ENCODE data around the gene STIM2.

- no peak for TF ChIP-seq CTCF (IDR thresholded peaks at IDR 0.05)
- no peak for TF ChIP-seq POLR2AphosphoS5 (IDR thresholded peaks at IDR 0.05; ENCODE audit: low read depth, low read length)
Observed at GRCh38 chr4:27018076-27018475, 157.4 kb downstream of the STIM2 start.

All from Panc1 (cell line).